ENCODE measurements around the gene ADAMTS3.

DNA sequence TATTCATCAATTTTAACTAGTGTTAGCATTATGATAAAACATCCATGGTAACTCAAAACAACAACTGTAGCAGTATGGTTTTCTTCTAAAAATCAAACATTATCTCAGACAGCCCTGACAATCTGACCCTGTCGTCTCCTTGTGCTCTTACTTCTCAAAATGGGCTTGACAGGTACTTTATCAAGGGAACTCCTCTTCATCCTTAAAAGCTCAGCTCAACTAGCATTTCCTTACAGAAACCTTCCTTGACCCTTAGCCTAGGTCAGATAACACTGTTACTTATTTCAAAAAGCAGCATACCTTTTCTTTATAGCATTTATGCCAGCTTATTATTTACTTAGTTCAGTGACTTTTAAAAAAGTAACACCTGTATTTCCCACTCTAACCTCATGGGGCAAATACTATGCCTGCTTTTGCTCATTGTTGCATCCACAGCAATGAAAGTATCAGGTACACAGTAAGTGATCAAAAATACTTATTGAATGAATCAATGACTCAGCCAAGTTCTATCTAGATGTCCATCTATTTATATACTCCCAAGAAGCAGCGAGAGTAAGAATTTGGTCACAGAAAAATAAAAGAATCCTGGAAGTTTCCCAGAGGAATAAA is 41.9 kb downstream of the ADAMTS3 start:
- no peak for TF ChIP-seq CTCF (IDR thresholded peaks at IDR 0.05)
- TF ChIP-seq EZH2 (IDR thresholded peaks at IDR 0.05; ENCODE audit: borderline replicate concordance, insufficient read depth, low read depth, low read length, poor library complexity, severe bottlenecking), result no peak
